ENCODE results near the gene BBS10. TPM values are rescaled to one million over a fixed set of nuclear protein-coding genes. Genes with fewer than 3 reads are reported as not detected.

BBS10 gene
- total RNA-seq, 1 experiment from 2014 or later, result 8.4 TPM

GRCh38 chr12:76317976-76318375 is 30.2 kb downstream of the BBS10 start:
- Histone ChIP-seq H3K27ac (no peak overlapping the region), H3K4me1 (replicated peaks; ENCODE audit: insufficient read depth) (no peaks in the 10 kb centered on the region), H3K4me2 (no peak overlapping the region), H3K9me2 (ENCODE audit: insufficient read depth) (no peaks in the 10 kb centered on the region), H3K79me2 (ENCODE audit: low read depth) (no peaks in the 10 kb centered on the region), H3K4me3 (no peak overlapping the region), H4K20me1 (ENCODE audit: insufficient read depth) (no peaks in the 10 kb centered on the region), H3F3A (ENCODE audit: insufficient read depth, low read depth) (no peaks in the 10 kb centered on the region), H3K9me3 (ENCODE audit: insufficient read depth, low read depth) (no peaks in the 10 kb centered on the region; the same call in 1 of the 2 replicates), H2AFZ (no peak overlapping the region), H3K27me3 (ENCODE audit: insufficient read depth, low read depth) (no peaks in the 10 kb centered on the region), H3K36me3 (ENCODE audit: low read depth) (no peaks in the 10 kb centered on the region)
- DNase-seq, result no peak
- ChIA-PET POLR2A (ENCODE audit: unreplicated experiment) (no interaction called here), CTCF (interaction anchor here (0.5 kb wide), 1 partner anchor 39 kb away, joined by 7 read pairs; no protein-coding TSS in a partner anchor)
- intact Hi-C loops (cut with micrococcal nuclease; ENCODE audit: unreplicated experiment), result no loop called here
- TF ChIP-seq CTCF (conservative IDR thresholded peaks at IDR 0.05) (no peak), EZH2 (IDR thresholded peaks at IDR 0.05; ENCODE audit: low read depth) (no peak)
- BruUV-seq (replicated peaks), result no TSS peak

GRCh38 chr12:76316468-76316867 is 31.7 kb downstream of the BBS10 start:
- TF ChIP-seq CTCF (conservative IDR thresholded peaks at IDR 0.05), result no peak
- no peak for TF ChIP-seq EZH2 (IDR thresholded peaks at IDR 0.05; ENCODE audit: low read depth)
- Histone ChIP-seq H3K27ac (no peak overlapping the region), H3K27me3 (ENCODE audit: insufficient read depth, low read depth) (no peaks in the 10 kb centered on the region), H3K36me3 (ENCODE audit: low read depth) (no peaks in the 10 kb centered on the region), H3F3A (ENCODE audit: insufficient read depth, low read depth) (no peaks in the 10 kb centered on the region), H2AFZ (no peak overlapping the region), H3K79me2 (ENCODE audit: low read depth) (no peaks in the 10 kb centered on the region), H3K4me3 (no peak overlapping the region), H3K4me2 (no peak overlapping the region), H3K9me3 (ENCODE audit: insufficient read depth, low read depth) (no peaks in the 10 kb centered on the region; the same call in 1 of the 2 replicates), H3K9me2 (ENCODE audit: insufficient read depth) (no peaks in the 10 kb centered on the region), H4K20me1 (ENCODE audit: insufficient read depth) (no peaks in the 10 kb centered on the region), H3K4me1 (replicated peaks; ENCODE audit: insufficient read depth) (no peaks in the 10 kb centered on the region)
- no peak for DNase-seq
- ChIA-PET POLR2A (ENCODE audit: unreplicated experiment) (interaction anchor here (0.6 kb wide), 1 partner anchor 12 kb away, joined by 7 read pairs; no protein-coding TSS in a partner anchor), CTCF (no interaction called here)
- intact Hi-C loops (cut with micrococcal nuclease; ENCODE audit: unreplicated experiment), result no loop called here
- BruUV-seq (replicated peaks), result no TSS peak

GRCh38 chr12:76313299-76313698 is 34.9 kb downstream of the BBS10 start:
- Histone ChIP-seq H3K36me3 (ENCODE audit: low read depth) (no peaks in the 10 kb centered on the region), H3K27me3 (ENCODE audit: insufficient read depth, low read depth) (no peaks in the 10 kb centered on the region), H3K4me2 (no peak overlapping the region), H3K79me2 (ENCODE audit: low read depth) (no peaks in the 10 kb centered on the region), H3K9me2 (ENCODE audit: insufficient read depth) (no peaks in the 10 kb centered on the region), H3K9me3 (ENCODE audit: insufficient read depth, low read depth) (no peaks in the 10 kb centered on the region), H3F3A (ENCODE audit: insufficient read depth, low read depth) (no peaks in the 10 kb centered on the region), H3K4me1 (replicated peaks; ENCODE audit: insufficient read depth) (0 out of 2 replicates have a peak, but pooled peaks cover 6% of the 10 kb centered on the region), H2AFZ (no peak overlapping the region), H4K20me1 (ENCODE audit: insufficient read depth) (no peaks in the 10 kb centered on the region), H3K27ac (no peak overlapping the region), H3K4me3 (no peak overlapping the region)
- intact Hi-C loops (cut with micrococcal nuclease; ENCODE audit: unreplicated experiment), result no loop called here
- DNase-seq, result no peak
- no TSS peak for BruUV-seq (replicated peaks)
- POLR2A ChIA-PET (ENCODE audit: unreplicated experiment), result interaction anchor here (0.6 kb wide), 1 partner anchor 508 kb away, joined by 4 read pairs; no protein-coding TSS in a partner anchor
- no peak for TF ChIP-seq CTCF (conservative IDR thresholded peaks at IDR 0.05)
- no peak for TF ChIP-seq EZH2 (IDR thresholded peaks at IDR 0.05; ENCODE audit: low read depth)
- CTCF ChIA-PET, result no interaction called here
